Effector memory CD4-positive, alpha-beta T cell (primary cell): ENCODE results near the gene OR51V1.

ENCODE experiments used
- DNase-seq, 3 donors: peaks; one replicate each; pipeline ENCODE4 v3.0.0-alpha.2; 2020
- H3K27ac ChIP-seq: 2 replicates; pipeline ENCODE4 v1.7.0; 2013; ENCODE audit warnings: mild to moderate bottlenecking, low read length, moderate library complexity; ENCODE audit not compliant: insufficient read depth, poor library complexity, severe bottlenecking
- H3K27me3 ChIP-seq: replicated peaks from 2 replicates; pipeline ENCODE4 v1.7.0; 2013; ENCODE audit warnings: mild to moderate bottlenecking, low read length; ENCODE audit not compliant: insufficient read depth, control insufficient read depth, poor library complexity, severe bottlenecking
- H3K36me3 ChIP-seq: 2 replicates; pipeline ENCODE4 v1.7.0; 2013; ENCODE audit warnings: mild to moderate bottlenecking, low read length, moderate library complexity; ENCODE audit not compliant: control insufficient read depth, insufficient read depth
- H3K4me1 ChIP-seq: 2 replicates; pipeline ENCODE4 v1.7.0; 2013; ENCODE audit warnings: low read length, mild to moderate bottlenecking; ENCODE audit not compliant: control insufficient read depth, insufficient read depth, poor library complexity, severe bottlenecking
- H3K4me3 ChIP-seq: 2 replicates; pipeline ENCODE4 v1.7.0; 2013; ENCODE audit warnings: low read length, low read depth, mild to moderate bottlenecking; ENCODE audit not compliant: insufficient read depth, poor library complexity, severe bottlenecking
- H3K9me3 ChIP-seq: 2 replicates; pipeline ENCODE4 v1.7.0; 2013; ENCODE audit warnings: mild to moderate bottlenecking, low read length, moderate library complexity; ENCODE audit not compliant: control insufficient read depth

Gene OR51V1

DNA sequence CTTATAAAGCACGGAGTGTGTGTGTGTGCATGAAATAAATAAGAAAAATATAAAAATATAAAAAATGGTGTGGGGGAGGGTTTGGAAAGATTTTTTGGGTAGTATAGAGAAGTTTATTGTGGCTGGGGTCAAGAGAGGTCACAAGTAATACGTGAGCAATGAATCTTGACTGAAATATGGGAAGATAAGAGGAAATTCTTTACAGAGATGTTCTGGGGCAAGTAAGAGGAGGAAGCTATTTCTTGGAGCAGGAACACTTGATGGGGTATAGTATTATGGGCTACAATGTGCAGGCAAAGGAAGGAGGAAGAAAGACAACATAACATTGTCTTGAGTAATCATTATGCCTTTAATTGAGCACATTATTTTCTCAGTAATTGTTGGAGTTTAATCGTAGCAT lies 31.7 kb upstream of the OR51V1 start:
- Histone ChIP-seq H3K4me1 (no peaks in the 10 kb centered on the region), H3K36me3 (no peaks in the 10 kb centered on the region), H3K9me3 (no peaks in the 10 kb centered on the region), H3K27ac (no peak overlapping the region), H3K4me3 (no peak overlapping the region), H3K27me3 (no peaks in the 10 kb centered on the region)
- no peak for DNase-seq

DNA sequence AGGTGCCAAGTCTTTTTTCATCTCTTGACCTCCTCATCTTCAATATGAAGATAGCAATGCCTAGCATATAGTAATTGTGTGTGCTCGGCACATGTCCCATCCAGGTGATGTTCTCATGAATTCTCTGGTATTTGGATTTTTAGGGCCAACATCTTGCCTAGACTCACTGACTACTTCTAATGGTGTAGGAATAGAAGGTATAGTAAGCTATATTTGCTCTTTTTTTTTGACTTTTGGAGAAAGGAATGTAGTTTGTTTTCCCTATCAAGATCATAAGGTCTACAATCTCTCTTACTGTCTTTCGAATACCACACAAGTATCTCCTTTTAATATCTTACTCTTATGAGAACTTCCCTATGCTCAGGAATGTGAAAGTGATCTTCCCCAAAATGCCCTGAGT lies 30.6 kb upstream of the OR51V1 start:
- no peaks in the 10 kb centered on the region for H3K9me3 ChIP-seq
- DNase-seq: no peak

DNA sequence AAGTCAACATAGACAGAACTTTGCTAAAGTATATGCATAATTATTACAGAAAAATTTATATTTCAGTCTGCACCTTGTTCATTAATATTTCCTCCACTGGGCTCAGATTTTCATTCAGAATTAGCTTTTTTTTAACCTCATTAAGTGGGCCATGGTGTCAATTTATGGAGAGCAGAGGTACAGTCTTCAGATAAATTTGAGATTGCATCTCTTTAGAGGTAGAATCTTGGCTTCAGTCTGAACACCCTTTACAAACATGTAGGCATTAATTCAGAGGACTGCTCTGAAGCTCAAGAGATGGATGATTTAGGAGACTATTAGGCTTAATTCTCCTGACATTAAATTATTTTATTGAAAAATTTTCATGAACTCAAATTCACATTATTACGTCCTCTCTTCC lies 29.8 kb upstream of the OR51V1 start:
- no peak overlapping the region for H3K4me3 ChIP-seq
- no peaks in the 10 kb centered on the region for H3K9me3 ChIP-seq
- DNase-seq: no peak
- no peaks in the 10 kb centered on the region for H3K27me3 ChIP-seq
- no peaks in the 10 kb centered on the region for H3K4me1 ChIP-seq
- no peaks in the 10 kb centered on the region for H3K36me3 ChIP-seq
- no peak overlapping the region for H3K27ac ChIP-seq

More for the DNA sequence above, 30.6 kb upstream of the OR51V1 start:
- Histone ChIP-seq H3K4me3 (no peak overlapping the region), H3K4me1 (no peaks in the 10 kb centered on the region), H3K27ac (no peak overlapping the region), H3K27me3 (no peaks in the 10 kb centered on the region), H3K36me3 (no peaks in the 10 kb centered on the region)

DNA sequence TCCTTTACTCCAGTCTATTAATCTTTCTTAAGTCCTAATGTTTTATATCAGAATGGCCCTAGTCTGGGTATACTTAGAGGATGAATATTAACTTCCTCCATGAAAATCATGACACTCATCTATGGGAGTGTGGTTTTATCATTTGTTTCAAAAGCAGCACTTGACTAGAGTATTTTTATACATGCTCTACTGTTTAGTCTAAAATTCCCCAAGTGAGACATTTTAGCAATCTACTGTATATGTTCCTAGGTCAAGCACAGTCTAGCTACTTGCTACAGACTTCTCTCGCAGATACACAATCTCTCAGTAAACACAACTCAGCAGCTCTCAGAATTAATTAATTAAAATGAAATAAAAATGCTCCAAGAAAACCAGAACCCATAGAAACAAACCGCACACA lies 29.3 kb upstream of the OR51V1 start:
- H3K27ac ChIP-seq: no peak overlapping the region
- DNase-seq: no peak
- no peaks in the 10 kb centered on the region for H3K4me1 ChIP-seq
- H3K36me3 ChIP-seq: no peaks in the 10 kb centered on the region
- no peak overlapping the region for H3K4me3 ChIP-seq
- no peaks in the 10 kb centered on the region for H3K9me3 ChIP-seq
- H3K27me3 ChIP-seq: no peaks in the 10 kb centered on the region

DNA sequence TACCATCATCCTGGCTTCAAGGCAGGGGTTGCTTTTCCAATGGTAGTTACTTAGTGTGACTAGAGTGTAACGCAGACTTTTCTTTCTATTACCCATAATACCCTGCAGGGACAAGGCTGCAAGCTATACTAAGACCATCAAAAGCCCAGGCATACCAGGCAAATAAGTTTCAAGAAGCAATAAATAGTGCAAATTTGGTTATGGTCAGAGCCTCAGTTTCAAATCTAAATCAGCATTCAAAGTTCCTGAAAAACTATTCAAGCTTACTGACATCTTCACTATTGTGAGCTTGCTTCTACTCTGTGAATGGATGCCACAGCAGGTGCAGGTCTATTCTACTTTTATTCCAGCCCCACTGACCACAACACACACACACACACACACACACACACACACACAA lies 28.9 kb upstream of the OR51V1 start:
- Histone ChIP-seq H3K9me3 (no peaks in the 10 kb centered on the region), H3K27me3 (no peaks in the 10 kb centered on the region), H3K36me3 (no peaks in the 10 kb centered on the region), H3K4me3 (no peak overlapping the region), H3K4me1 (no peaks in the 10 kb centered on the region), H3K27ac (no peak overlapping the region)
- DNase-seq: no peak

DNA sequence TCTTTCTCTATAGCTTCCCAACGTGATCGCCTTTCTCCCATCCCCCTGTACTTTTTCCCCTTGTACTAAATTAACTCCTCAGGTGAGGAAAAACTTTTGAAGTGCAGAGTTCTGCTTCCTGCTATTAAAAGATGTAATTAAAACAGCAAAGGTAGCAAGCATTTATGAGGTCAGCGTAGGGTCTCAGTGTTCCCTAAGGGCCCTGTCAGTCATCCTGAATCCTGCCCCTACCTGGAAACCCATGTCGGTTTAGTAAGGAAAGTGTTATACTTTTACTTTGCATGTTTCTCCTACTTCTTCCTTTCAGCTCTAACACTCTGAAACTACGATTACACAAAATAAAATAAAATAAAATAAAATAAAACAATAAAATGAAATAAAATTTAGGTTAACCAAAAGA lies 27.6 kb upstream of the OR51V1 start:
- Histone ChIP-seq H3K27ac (no peak overlapping the region), H3K4me3 (no peak overlapping the region), H3K4me1 (no peaks in the 10 kb centered on the region), H3K27me3 (no peaks in the 10 kb centered on the region), H3K36me3 (no peaks in the 10 kb centered on the region), H3K9me3 (no peaks in the 10 kb centered on the region)
- DNase-seq: no peak

DNA sequence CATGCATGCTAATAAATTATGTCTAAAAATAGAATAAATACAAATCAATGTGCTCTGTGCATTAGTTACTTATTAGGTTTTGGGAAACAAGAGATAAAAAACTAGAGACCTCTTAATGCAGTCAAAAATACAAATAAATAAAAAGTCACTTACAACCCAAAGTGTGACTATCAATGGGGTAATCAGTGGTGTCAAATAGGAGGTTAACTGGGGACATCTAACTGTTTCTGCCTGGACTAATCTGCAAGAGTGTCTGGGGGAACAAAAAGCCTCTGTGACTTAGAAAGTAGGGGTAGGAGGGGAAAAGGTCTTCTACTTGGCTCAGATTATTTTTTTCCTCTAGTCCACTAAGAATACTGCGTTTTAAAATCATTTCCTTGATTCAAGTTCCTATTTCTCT lies 27.2 kb upstream of the OR51V1 start:
- H3K9me3 ChIP-seq: no peaks in the 10 kb centered on the region
- no peak overlapping the region for H3K4me3 ChIP-seq
- H3K27me3 ChIP-seq: no peaks in the 10 kb centered on the region
- no peak for DNase-seq
- H3K36me3 ChIP-seq: no peaks in the 10 kb centered on the region
- H3K27ac ChIP-seq: no peak overlapping the region
- H3K4me1 ChIP-seq: no peaks in the 10 kb centered on the region

DNA sequence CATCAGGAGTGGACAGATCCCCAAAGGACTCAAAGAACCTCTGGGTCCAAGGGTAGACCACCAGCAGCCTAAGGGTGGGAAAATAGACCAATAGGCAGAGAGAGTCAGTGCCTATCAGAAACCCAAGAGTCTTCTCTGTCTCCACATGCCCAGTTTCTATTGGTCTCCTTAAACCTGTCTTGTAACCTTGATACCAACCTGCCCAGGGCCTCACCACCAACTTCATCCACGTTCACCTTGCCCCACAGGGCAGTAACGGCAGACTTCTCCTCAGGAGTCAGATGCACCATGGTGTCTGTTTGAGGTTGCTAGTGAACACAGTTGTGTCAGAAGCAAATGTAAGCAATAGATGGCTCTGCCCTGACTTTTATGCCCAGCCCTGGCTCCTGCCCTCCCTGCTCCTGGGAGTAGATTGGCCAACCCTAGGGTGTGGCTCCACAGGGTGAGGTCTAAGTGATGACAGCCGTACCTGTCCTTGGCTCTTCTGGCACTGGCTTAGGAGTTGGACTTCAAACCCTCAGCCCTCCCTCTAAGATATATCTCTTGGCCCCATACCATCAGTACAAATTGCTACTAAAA lies 26.3 kb upstream of the OR51V1 start, which contains the start of gene HBB:
Gene HBB (minus strand): TSS at position 340 of the 579 bp plus-strand sequence. CDS start 50 bp downstream, at position 290.
- no peaks in the 10 kb centered on the region for H3K9me3 ChIP-seq
- no peaks in the 10 kb centered on the region for H3K4me1 ChIP-seq
- no peak within 1 kb of the TSS for H3K27ac ChIP-seq
- DNase-seq: no peak
- no peaks in the 10 kb centered on the region for H3K36me3 ChIP-seq
- no peak within 1 kb of the TSS for H3K4me3 ChIP-seq
- no peaks in the 10 kb centered on the region for H3K27me3 ChIP-seq

DNA sequence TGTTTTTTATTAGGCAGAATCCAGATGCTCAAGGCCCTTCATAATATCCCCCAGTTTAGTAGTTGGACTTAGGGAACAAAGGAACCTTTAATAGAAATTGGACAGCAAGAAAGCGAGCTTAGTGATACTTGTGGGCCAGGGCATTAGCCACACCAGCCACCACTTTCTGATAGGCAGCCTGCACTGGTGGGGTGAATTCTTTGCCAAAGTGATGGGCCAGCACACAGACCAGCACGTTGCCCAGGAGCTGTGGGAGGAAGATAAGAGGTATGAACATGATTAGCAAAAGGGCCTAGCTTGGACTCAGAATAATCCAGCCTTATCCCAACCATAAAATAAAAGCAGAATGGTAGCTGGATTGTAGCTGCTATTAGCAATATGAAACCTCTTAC lies 25.0 kb upstream of the OR51V1 start:
- Histone ChIP-seq H3K27me3 (no peaks in the 10 kb centered on the region), H3K9me3 (no peaks in the 10 kb centered on the region), H3K27ac (no peak overlapping the region), H3K36me3 (no peaks in the 10 kb centered on the region), H3K4me3 (no peak overlapping the region), H3K4me1 (no peaks in the 10 kb centered on the region)
- no peak for DNase-seq

DNA sequence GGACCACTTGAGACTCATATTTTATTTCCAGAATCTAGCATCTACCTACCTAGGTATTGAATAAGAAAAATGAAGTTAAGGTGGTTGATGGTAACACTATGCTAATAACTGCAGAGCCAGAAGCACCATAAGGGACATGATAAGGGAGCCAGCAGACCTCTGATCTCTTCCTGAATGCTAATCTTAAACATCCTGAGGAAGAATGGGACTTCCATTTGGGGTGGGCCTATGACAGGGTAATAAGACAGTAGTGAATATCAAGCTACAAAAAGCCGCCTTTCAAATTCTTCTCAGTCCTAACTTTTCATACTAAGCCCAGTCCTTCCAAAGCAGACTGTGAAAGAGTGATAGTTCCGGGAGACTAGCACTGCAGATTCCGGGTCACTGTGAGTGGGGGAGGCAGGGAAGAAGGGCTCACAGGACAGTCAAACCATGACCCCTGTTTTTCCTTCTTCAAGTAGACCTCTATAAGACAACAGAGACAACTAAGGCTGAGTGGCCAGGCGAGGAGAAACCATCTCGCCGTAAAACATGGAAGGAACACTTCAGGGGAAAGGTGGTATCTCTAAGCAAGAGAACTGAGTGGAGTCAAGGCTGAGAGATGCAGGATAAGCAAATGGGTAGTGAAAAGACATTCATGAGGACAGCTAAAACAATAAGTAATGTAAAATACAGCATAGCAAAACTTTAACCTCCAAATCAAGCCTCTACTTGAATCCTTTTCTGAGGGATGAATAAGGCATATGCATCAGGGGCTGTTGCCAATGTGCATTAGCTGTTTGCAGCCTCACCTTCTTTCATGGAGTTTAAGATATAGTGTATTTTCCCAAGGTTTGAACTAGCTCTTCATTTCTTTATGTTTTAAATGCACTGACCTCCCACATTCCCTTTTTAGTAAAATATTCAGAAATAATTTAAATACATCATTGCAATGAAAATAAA lies 24.3 kb upstream of the OR51V1 start:
- no peaks in the 10 kb centered on the region for H3K9me3 ChIP-seq
- no peaks in the 10 kb centered on the region for H3K4me1 ChIP-seq
- no peaks in the 10 kb centered on the region for H3K27me3 ChIP-seq
- H3K27ac ChIP-seq: no peak overlapping the region
- no peak overlapping the region for H3K4me3 ChIP-seq
- DNase-seq: no peak
- no peaks in the 10 kb centered on the region for H3K36me3 ChIP-seq
